Measurements from ENCODE around the gene KIF20A.

DNA sequence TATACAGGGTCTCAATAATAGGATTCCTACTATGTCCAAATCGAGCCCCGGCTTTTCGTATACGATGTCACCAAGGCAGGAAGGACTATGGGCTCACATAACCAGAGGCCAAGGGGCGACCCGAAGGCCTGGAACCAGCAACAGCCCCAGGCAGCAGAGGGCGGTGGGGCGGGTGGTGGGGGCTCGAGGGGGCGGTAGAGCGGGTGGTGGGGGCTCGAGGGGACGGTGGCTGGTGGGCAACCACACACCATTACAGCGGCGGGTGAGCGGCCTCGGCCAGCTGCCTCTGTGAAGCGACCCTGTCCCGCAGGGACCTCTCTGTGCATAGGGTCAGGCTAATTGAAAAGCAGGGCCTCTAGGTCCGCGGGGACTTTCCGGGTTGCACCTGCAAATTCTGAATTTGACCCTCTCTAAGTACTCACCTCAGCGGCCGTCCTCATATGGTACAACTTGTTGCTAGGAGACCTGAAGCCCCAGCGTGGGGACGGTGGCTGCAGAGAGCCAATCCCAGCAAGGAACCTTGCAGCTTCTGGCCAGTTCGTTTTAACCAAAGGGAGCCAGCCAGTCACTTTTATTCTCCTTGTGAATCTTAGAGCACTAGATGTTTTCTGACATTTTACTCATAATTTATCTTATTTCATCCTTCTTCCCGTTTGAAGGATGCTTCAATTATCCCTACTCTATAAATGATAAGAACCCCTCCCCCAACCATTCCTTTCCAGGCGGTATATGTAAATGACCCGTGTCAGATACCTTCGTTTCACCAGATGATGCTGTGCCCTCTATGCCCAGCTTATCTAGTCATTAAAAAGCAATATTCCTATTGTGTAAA is 39.7 kb upstream of the KIF20A start, which contains the start of gene NME5:
- TF ChIP-seq CTCF (IDR thresholded peaks at IDR 0.05): no peak
- TF ChIP-seq POLR2A (IDR thresholded peaks at IDR 0.05): no peak

All from right lobe of liver (tissue), 4 donors.